ENCODE measurements around the gene CCL4L2.
"Not testable (repeated sequence)": the region's sequence is repeated elsewhere in the genome, so short reads cannot be mapped to it uniquely, and the experiment has no call there.

DNA sequence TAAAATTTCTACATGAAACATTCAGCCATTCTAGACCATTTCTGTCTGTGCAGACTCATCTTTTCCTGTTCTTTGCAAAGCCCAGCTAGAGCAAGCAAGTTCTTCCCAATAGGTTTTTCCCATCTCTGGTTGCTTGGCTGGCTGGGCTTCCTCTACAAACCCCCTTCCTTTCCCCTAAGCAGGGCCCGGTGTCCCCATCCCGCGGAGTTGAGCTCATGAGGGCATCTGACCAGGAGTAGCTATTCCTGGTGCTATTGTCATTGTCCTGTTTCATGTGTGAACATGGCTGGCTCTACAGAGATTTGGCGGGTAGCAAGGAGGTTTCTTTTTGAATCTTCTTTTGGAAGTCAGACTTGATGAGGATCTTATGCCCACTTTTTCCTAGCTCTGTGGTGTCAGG, 31.2 kb downstream of the CCL4L2 start:
- TF ChIP-seq, protein P1, sequence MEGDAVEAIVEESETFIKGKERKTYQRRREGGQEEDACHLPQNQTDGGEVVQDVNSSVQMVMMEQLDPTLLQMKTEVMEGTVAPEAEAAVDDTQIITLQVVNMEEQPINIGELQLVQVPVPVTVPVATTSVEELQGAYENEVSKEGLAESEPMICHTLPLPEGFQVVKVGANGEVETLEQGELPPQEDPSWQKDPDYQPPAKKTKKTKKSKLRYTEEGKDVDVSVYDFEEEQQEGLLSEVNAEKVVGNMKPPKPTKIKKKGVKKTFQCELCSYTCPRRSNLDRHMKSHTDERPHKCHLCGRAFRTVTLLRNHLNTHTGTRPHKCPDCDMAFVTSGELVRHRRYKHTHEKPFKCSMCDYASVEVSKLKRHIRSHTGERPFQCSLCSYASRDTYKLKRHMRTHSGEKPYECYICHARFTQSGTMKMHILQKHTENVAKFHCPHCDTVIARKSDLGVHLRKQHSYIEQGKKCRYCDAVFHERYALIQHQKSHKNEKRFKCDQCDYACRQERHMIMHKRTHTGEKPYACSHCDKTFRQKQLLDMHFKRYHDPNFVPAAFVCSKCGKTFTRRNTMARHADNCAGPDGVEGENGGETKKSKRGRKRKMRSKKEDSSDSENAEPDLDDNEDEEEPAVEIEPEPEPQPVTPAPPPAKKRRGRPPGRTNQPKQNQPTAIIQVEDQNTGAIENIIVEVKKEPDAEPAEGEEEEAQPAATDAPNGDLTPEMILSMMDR (IDR thresholded peaks at IDR 0.05), result not testable (repeated sequence)
- not testable (repeated sequence) for TF ChIP-seq EP300, POLR2A (IDR thresholded peaks at IDR 0.05)
